Measurements from ENCODE around the gene MYEOV.

DNA sequence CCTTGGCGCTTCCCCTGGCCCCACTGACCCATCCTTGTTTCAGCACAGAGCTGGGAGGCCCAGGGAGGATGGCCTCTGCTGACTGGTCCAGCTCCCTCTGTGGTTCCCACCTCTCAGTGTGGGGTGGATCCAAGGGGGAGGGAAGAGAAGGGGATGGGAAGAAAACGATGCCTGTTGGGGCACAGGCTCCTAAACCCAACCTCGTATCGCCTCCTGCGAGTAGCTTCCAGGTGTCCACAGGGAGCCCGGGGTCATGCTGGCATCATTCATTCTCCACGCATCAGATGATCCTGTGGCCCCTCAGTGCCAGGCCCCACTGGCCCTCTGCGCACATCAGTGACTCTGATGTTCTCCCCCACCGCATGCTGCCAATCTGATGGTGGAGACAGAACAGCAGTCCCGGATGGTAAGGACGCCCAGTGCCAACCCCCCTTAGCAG lies 5.1 kb downstream of the MYEOV start:
- TF ChIP-seq, protein P1, sequence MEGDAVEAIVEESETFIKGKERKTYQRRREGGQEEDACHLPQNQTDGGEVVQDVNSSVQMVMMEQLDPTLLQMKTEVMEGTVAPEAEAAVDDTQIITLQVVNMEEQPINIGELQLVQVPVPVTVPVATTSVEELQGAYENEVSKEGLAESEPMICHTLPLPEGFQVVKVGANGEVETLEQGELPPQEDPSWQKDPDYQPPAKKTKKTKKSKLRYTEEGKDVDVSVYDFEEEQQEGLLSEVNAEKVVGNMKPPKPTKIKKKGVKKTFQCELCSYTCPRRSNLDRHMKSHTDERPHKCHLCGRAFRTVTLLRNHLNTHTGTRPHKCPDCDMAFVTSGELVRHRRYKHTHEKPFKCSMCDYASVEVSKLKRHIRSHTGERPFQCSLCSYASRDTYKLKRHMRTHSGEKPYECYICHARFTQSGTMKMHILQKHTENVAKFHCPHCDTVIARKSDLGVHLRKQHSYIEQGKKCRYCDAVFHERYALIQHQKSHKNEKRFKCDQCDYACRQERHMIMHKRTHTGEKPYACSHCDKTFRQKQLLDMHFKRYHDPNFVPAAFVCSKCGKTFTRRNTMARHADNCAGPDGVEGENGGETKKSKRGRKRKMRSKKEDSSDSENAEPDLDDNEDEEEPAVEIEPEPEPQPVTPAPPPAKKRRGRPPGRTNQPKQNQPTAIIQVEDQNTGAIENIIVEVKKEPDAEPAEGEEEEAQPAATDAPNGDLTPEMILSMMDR (IDR thresholded peaks at IDR 0.05) = no peak
- no peak for TF ChIP-seq POLR2A (IDR thresholded peaks at IDR 0.05)

Data from heart left ventricle (tissue), 13 donors.